ENCODE measurements around the gene AUP1. TPM values are rescaled to one million over a fixed set of nuclear protein-coding genes. Genes with fewer than 3 reads are reported as not detected.

Gene AUP1
- 99.5 TPM for total RNA-seq (ENCODE audit: unreplicated experiment)
- long read RNA-seq, transcript AUP1-204 (11 exons, 1,645 nt), result minor isoform, 6 of 115 reads
- long read RNA-seq, transcript AUP1-201 (12 exons, 1,695 nt), result major isoform, 77 of 115 reads
- long read RNA-seq, partial matches to known transcripts, result 10 of 115 reads
- long read RNA-seq, other reads (novel, unspliced or antisense), result 18 of 115 reads

GRCh38 chr2:74529357-74530238 is at the start of gene AUP1, which contains the start of gene HTRA2:
AUP1 (minus strand) TSS chr2:74529706; CDS start chr2:74529629, 77 bp downstream.
HTRA2 (plus strand) TSS chr2:74529933; CDS start chr2:74530007, 74 bp downstream.
- Mint-ChIP-seq H3K4me1 (ENCODE audit: low read depth, unreplicated experiment) (peaks cover 20% of the 10 kb centered on the region), H3K9me3 (ENCODE audit: unreplicated experiment) (peaks cover 26% of the 10 kb centered on the region), H3K36me3 (ENCODE audit: unreplicated experiment) (peaks cover 9% of the 10 kb centered on the region), H3K27ac (ENCODE audit: unreplicated experiment) (peak within 1 kb of the TSS; percentile 96), H3K27me3 (ENCODE audit: unreplicated experiment) (peaks cover 10% of the 10 kb centered on the region), H3K4me3 (ENCODE audit: unreplicated experiment) (peak within 1 kb of the TSS; percentile 96)
- peak; percentile 98 for DNase-seq
- no peak for TF ChIP-seq CTCF (IDR thresholded peaks at IDR 0.05; ENCODE audit: partially characterized antibody, unreplicated experiment)

- no peak for DNase-seq
- Mint-ChIP-seq H3K27ac (ENCODE audit: unreplicated experiment) (no peak overlapping the region), H3K4me3 (ENCODE audit: unreplicated experiment) (no peak overlapping the region), H3K9me3 (ENCODE audit: unreplicated experiment) (peaks cover 3% of the 10 kb centered on the region), H3K4me1 (ENCODE audit: low read depth, unreplicated experiment) (peaks cover 13% of the 10 kb centered on the region), H3K27me3 (ENCODE audit: unreplicated experiment) (peaks cover 3% of the 10 kb centered on the region), H3K36me3 (ENCODE audit: unreplicated experiment) (no peaks in the 10 kb centered on the region)
- TF ChIP-seq CTCF (IDR thresholded peaks at IDR 0.05; ENCODE audit: partially characterized antibody, unreplicated experiment), result no peak
These were observed 48.9 kb upstream of the AUP1 start for GRCh38 chr2:74578408-74578807.

- Mint-ChIP-seq H3K4me1 (ENCODE audit: low read depth, unreplicated experiment) (peaks cover 13% of the 10 kb centered on the region), H3K4me3 (ENCODE audit: unreplicated experiment) (no peak overlapping the region), H3K9me3 (ENCODE audit: unreplicated experiment) (peaks cover 3% of the 10 kb centered on the region), H3K36me3 (ENCODE audit: unreplicated experiment) (no peaks in the 10 kb centered on the region), H3K27me3 (ENCODE audit: unreplicated experiment) (no peaks in the 10 kb centered on the region), H3K27ac (ENCODE audit: unreplicated experiment) (no peak overlapping the region)
- no peak for TF ChIP-seq CTCF (IDR thresholded peaks at IDR 0.05; ENCODE audit: partially characterized antibody, unreplicated experiment)
- no peak for DNase-seq
These were observed 47.9 kb upstream of the AUP1 start for GRCh38 chr2:74577448-74577847.

DNA sequence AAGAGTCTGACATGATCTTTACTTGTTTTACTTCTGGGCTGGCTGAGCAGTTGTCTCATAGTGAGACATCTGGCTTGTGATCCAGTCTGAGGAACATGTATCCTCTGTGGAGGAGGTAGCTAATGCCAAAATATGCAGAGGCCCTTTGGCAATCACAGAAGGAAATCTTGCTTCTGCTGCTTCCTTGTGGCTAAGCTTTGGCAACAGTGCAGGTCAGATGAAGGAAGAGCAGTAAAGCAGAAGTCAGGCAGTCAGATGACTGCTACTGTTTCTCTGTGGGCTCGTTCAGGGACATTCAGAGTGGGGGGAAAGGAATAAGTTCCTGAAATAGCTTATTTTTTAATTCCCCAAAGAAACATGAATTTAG is 47.3 kb upstream of the AUP1 start:
- H3K4me1 Mint-ChIP-seq (ENCODE audit: low read depth, unreplicated experiment), result peaks cover 13% of the 10 kb centered on the region
- H3K27me3 Mint-ChIP-seq (ENCODE audit: unreplicated experiment), result no peaks in the 10 kb centered on the region
- TF ChIP-seq CTCF (IDR thresholded peaks at IDR 0.05; ENCODE audit: partially characterized antibody, unreplicated experiment), result no peak
- no peaks in the 10 kb centered on the region for H3K36me3 Mint-ChIP-seq (ENCODE audit: unreplicated experiment)
- H3K4me3 Mint-ChIP-seq (ENCODE audit: unreplicated experiment), result no peak overlapping the region
- H3K9me3 Mint-ChIP-seq (ENCODE audit: unreplicated experiment), result peaks cover 3% of the 10 kb centered on the region
- DNase-seq, result no peak
- H3K27ac Mint-ChIP-seq (ENCODE audit: unreplicated experiment), result no peak overlapping the region

Measured in glutamatergic neuron (in vitro differentiated cells).